T-helper 2 cell (primary cell): ENCODE measurements around the gene TK2.
"Not testable (repeated sequence)": the region's sequence is repeated elsewhere in the genome, so short reads cannot be mapped to it uniquely, and the experiment has no call there.

Source experiments
- DNase-seq, 5 experiments: peaks; one replicate each; pipeline versions ENCODE4 v3.0.0 to v3.0.0-alpha.2; 2012 to 2022

The TK2 gene

GRCh38 chr16:66466636-66467035, 83.3 kb downstream of the TK2 start:
- DNase-seq, result not testable (repeated sequence)

GRCh38 chr16:66465946-66466345, 84.0 kb downstream of the TK2 start:
- DNase-seq, result not testable (repeated sequence)

- no peak for DNase-seq
Observed at GRCh38 chr16:66462912-66463311, 87.0 kb downstream of the TK2 start.

- no peak for DNase-seq
Observed at GRCh38 chr16:66460703-66461102, 89.2 kb downstream of the TK2 start.

GRCh38 chr16:66459878-66460277, 90.0 kb downstream of the TK2 start:
- DNase-seq, result no peak

- no peak for DNase-seq
Observed at GRCh38 chr16:66458853-66459252, 91.1 kb downstream of the TK2 start.

GRCh38 chr16:66458292-66458691, 91.6 kb downstream of the TK2 start:
- no peak for DNase-seq
